HG02970 (cell line): Measurements from ENCODE around the gene MRPL52.
"Not testable (repeated sequence)": the region's sequence is repeated elsewhere in the genome, so short reads cannot be mapped to it uniquely, and the experiment has no call there.

Experiments used
- ATAC-seq: cut with Tn5 transposase; IDR thresholded peaks from one replicate; pipeline ENCODE4 v1.9.1; 2021; ENCODE audit warnings: mild to moderate bottlenecking, moderate library complexity, moderate number of reproducible peaks; ENCODE audit not compliant: unreplicated experiment, low FRiP score

The MRPL52 gene

DNA sequence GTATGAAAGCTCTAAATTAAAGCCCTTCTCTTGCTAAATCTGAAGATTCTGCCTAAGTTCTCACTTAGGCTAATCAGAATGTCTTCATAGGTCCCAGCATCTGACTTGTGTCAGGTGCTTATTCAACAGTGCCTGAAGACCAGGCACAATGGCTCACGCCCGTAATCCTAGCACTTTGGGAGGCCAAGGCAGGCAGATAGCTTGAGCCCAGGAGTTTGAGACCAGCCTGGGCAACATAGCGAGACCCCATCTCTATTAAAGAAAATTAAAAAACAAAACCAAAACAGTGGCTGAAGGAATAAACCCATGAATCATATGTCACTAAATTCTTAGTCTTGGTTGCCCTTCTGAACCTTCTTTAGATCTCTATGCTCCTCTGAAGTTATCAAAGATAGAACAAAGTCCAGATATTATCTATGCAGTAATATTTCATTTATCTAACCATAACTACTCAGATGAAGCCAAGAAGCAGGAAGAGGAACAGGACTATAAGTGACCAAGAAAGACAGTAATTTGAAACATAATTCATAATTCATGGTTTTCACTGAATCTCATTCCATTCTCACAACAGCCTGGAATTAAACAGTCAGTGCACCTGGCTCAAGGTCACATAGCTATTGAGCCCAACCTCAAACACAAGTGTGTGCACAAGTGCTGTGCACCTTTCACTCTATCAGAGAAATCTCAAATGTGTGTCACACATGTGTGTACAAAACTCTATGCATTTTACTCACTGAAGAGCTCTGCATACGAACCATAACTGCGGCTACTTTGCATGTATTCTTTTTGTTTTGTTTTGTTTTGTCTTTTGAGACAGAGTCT, 21.1 kb upstream of the MRPL52 start:
- ATAC-seq, result no peak

DNA sequence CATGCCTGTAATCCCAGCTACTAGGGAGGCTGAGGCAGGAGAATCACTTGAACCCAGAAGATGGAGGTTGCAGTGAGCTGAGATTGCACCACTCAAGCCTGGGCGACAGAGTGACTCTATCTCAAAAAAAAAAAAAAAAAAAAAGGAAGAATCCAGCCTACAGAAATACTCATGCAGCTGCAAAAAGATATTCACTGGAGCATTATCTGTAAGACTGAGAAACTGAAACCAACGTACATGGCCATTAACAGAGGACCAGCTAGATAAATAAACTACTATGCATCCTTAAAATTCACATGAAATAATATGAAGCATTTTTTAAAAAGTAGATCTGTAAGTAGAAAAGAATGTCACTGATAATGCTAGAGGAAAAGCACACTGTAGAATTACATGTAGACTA, 18.0 kb upstream of the MRPL52 start:
- ATAC-seq, result no peak

DNA sequence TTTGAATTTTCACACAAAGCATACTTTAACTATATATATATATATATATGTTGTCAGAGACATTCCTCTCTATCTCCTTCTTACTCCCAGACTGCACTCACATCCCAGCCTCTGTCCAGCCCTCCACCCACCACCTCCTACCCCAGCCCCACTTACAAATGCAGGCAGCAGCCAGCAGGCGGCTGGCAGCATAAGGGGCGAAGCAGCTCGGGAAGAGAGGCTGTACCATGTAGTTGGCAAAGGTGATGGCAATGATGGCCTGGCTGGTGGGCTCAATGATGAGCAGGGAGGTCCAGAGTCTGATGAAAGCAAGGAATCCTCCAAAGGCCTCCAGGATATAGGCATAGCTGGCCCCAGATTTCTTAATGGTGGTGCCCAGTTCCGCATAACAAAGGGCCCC, 16.9 kb upstream of the MRPL52 start:
- no peak for ATAC-seq

DNA sequence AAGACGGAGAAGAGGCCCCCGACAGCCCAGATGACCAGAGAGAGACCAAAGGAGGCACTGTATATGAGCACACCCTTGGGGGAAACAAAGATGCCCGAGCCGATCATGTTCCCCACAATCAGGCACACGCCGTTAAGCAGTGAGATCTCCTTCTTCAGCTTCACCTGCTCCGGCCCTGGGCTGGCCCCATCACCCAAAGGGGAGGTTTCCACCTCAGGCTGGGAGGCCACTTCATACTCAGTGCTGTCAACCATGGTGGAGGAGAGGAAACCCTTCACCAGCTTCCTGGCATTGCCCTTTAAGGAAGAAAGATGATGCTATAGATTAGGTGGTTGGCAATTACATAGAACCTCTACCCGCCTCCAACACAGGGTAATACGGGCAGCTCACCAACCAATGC, 16.5 kb upstream of the MRPL52 start:
- no peak for ATAC-seq

DNA sequence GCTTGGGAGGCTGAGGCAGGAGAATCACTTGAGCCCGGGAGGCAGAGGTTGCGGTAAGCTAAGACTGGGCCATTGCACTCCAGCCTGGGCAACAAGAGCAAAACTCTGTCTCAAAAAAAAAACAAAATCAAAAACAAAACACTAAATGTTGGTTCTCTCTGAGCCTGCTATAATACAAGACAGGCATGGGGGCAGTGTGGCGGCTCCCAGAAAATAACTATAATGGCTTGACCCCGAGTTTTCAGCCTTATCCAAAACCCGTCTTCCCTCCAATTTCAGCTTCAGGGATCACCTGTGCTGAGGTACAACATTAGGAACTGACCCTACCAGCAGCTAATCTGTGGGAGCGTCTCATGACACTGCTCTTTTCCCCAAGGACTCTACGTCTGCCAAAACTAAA, 15.3 kb upstream of the MRPL52 start:
- ATAC-seq, result no peak

DNA sequence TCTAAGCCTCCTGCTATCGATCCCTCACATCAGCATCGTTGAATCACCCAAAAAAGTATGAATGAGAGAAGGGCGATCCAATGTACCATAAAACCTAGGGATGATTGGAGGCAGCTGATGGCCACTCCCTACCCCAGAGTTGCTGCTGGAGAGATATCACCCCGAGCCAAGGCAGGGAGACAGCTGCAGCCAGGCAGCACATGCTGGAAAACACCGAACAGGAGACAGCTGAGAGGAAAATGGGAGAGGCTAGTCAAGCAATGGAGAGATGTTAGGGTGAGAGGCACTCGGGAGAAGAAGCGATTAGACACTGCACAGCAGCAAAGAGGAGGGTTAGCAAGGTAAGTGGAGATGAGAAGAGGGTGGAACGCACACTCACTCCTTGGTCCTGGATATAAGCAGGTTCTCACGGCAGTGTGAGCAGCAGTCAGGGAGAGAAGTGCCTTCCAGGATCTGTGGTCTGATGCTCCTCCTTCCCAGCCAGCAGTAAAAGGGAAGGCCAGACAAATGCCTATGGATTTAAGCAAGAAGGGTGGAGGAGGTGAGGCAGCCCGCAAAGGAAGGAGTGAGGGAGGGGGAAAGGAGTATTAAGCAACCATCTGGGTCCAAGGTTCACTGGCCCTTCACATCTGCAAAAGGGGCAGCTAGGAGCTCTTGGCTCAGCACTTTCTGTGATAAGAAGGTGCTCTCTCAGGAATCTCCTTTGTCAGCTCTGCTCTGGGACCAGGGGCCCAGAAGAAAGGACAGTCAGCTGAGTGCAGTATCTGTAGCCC, 14.6 kb upstream of the MRPL52 start, which contains the start of gene SLC7A7:
SLC7A7 (minus strand) TSS at position 495 of the 773 bp plus-strand sequence. CDS start 2,037 bp downstream, outside the sequence.
- no peak for ATAC-seq

DNA sequence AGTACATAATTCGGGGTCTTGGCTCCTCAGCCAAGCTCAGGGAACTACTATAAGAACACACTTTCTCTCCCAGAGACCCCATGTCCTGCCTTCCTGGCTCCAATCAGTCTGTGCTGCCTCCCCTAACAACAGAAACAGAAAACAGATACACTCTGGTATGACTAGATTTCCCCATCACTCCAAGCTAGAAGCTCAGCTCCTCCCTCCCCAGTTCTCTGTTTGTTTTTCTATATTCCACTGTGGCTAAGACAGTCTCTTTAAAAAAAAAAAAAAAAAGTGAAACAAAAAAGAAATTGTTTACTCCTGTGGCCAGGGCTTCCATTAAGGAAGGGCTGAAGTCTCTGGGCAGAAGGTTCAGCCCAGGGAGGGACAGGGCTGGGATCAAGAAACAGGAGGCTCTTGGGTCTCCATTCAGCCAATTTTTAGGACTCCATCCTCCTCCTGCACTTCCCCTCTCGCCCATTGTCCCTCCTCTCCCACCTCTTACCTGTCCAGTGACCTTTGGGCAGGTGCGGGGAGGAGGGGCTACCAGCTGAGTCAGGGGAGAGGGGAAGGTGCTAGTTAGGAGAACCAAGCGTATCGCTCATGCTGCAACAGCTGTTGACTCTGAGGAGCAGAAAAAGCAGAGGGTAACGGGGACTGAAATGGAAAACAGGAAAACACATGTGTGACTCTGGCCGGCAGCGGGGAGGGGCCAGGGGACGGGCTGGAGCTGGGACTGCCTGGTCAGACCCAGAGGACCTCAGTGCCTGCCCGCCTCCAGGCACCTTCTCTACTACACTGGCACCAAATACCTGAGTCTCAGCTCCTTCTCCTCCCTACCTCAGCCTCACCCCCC, 10.3 kb upstream of the MRPL52 start:
- no peak for ATAC-seq

DNA sequence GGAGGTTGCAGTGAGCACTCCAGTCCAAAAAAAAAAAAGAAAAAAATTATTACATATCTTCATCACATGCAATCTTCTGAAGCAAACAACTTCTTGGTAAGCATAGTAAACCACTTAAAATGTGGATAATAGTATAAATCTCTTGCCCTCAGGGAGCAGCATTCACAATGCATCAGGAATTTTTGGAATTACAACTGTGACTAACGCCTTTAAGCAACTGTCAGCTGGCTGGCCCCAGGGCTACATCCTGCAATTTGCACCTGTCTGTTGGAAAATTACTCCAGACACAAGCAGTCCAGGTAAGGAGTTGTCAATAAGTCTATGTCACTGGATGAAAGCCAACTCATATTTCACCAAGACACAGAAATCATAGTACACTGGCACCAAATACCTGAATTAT, 9.0 kb upstream of the MRPL52 start:
- ATAC-seq, result no peak

DNA sequence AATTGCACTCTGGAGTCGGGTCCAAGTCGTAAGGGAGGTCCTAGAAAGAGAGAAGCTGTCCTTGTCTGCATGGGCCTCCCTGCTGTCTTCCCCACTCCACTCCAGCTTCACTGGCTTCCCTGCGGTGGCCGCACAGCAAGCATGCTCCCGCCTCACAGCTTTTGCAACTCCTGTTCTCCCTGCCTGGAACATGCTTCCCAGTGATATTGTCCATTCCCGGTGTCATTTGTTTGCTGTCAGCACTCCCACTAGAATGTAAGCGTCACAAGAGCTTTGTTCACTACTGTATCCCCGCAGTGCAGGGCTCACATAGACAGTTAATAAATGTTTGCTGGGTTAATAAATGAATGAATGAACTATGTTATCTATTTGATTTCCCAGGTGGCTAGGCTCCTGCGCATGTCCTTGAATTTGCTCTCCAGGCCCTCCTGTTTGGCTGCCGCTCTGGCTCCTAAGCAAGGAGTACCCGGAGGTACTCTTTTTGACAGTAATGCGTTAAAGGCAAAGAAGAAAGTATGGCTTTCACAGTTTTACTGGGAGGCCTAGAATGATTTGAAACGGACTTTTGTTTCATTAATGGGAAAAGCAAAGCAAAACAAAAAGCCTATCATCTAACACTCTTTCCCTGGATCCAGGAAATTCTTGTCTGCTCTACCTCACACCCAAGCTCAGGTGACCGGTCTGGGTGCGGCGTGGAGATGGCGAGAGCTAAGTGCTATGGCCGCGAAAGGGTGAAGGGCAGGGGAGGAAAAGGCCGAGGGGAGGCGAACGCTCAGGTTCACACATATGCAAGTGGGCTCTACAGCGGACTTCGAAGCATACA, 8.3 kb upstream of the MRPL52 start:
- no peak for ATAC-seq

DNA sequence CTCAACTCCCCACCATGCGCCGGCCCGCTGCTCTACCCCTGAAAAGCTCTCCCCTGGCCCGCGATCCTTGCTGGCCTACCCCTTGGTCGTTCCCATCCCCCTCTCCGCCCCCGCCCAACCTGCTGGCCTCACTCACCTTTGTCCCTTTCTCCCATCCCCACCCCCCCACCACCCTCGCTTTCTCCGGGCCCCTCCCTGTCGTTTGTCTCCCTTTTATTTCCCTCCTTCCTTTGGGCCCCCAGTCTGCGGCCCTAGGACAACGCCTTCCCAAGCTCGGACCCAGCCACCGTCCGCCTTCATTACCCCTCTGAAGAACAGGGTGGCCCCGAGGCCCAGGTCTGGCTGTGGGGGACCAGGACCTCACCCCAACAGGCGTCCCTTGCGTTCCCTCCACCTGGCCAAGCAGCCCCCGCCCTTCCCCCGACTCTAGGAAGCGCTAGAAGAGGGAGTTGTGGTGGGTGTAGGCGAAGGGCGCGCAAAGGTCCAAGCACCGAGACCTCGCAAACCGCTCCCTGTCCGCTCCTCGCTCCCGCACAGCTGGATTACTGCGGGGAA, 7.6 kb upstream of the MRPL52 start:
- no peak for ATAC-seq

DNA sequence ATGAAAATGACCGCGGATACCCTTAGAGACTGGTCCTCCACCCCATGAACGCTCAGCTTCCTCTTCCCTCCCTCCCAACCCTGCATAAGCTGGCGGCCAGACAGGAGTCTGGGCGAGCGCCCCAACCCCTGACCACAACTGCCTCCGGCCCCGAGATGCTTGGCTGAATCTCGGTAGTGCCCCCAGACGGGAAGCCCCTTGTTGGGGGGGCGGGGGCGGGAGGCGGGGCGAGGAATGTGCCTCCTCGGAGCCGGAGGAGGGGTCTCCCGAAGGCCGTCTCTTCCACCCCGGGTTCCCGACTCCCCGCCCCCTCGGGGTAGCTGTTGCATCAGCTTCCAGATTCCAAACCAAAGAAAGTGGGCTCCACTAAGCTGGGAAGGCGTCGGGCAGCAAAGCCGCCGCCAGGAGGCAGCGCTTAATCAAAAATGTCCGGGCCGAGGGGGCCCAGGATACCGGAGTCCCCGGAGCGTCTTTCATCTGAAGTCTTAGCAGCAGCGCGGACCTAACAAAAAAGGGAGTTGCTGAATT, 7.1 kb upstream of the MRPL52 start:
- ATAC-seq, result peak; percentile 46

DNA sequence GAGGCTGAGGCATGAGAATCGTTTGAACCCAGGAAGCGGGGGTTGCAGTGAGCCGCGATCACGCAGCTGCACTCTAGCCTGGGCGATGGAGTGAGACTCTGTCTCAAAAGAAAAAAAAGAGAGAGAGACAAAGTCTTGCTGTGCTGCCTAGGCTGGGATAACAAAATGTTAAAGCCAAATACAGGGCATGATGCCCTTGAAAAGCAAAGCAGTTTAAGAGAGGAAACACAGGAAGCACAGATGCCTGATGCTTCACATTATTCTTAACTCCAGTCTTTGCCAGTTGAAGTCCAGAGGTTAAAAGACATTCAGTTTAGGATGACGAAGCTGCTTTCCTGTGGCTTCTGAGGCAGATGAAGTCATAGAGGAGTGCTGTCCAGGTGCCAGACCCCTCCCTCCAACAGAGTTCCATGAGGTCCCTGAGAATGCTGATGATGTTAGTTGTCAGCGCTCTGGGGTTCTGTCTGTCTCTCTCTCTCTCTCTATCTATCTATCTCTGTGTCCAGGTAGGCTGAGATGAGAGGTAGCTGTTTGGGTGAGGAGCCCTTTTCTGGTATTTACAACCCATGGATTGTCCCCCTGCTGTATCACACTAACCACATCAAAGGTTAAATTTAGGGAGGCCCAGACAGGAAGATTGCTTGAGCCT, 4.9 kb upstream of the MRPL52 start:
- no peak for ATAC-seq

DNA sequence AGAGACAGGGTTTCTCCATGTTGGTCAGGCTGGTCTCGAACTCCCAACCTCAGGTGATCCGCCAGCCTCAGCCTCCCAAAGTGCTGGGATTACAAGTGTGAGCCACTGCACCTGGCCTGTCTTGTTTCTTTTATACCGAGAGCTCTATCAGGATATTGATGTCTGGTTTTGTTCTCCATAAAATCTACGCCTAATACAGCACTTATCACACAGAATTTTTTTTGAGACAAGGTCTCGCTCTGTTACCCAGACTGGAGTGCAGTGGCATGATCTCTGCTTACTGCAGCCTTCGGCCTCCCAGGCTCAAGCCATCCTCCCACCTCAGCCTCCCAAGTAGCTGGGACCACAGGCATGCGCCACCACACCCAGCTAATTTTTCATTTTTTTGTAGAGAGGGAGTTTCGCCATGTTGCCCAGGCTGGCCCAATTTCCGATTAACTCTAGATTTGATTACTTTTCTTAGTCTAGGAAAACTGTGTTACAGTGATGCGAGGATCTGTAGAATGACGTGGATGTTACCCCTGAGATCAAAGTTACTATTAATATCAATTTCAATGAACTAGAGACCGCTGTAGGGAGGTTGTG, 519 bp upstream of the MRPL52 start:
- ATAC-seq, result not testable (repeated sequence)

DNA sequence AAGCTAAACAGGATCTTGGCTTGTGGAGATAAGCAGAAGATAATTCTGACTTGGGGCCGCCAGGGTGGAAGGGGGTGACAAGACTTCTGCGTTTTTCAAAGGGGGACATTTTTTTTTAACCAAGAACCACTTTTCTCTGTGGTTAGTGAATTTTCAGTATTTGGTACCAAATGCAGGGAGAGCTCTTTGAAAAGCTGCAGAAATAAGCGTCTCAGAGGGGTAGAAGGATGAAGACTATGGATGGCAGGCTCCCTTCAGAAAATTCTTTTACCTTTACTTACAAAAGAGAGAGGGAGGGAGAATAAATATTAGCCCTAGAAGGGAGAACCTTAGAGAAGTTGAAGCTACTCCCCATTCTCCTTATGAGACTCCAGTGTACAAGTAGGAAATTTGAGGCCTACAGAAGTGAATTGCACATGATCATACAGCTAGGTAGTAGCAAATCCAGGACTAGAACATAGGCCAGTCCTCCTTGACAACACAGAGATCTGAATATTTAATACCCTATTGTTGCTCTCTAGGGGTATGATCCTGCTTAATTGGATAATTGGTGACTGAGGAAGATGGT, 840 bp downstream of the MRPL52 start:
- ATAC-seq, result no peak

DNA sequence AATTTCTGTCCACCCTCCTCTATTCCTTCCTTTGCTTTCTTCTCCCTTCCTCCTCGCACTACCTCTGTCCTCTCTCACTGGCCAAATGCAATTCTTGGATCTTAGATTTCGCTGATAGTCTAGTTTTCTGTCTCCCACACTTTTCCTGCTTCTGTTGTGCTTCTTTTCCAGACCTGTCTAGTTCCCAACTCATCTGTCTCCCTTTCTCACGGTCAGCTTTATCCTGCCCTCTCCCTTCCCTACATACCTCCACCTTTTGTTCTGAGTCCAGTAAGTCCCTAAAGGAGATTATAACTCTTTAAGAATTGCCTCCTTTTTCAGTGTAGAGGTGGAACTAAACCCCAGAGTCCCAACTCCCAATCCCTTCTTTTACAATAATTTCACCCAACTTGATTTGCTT, 5.8 kb downstream of the MRPL52 start:
- ATAC-seq, result no peak

DNA sequence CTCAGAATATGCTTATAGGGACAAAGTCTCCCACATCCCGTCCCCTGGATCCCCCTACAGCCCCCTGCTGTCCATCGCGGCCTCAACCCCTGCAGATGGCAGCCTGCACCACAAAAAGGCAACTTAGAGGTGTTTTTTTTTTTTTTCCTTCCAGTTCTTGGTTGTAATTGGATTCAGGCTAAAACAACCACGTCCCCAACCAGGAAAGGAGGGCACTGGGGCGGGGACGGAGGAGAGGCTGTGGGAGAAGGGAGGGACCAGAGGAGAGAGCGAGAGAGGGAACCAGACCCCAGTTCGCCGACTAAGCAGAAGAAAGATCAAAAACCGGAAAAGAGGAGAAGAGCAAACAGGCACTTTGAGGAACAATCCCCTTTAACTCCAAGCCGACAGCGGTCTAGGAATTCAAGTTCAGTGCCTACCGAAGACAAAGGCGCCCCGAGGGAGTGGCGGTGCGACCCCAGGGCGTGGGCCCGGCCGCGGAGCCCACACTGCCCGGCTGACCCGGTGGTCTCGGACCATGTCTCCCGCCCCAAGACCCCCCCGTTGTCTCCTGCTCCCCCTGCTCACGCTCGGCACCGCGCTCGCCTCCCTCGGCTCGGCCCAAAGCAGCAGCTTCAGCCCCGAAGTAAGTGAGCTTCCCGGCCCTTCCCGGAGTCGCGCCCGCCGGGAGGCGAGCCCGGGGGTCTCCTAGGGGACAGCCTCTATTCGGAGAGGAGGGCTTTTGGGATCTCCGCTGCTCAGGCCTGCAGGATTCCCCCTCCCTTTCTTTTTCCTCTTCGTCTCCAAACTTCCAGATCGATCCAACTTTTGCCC, 6.8 kb downstream of the MRPL52 start, which contains the start of gene MMP14:
MMP14 (plus strand) TSS at position 285 of the 813 bp plus-strand sequence; CDS start at position 518, 233 bp downstream.
- no peak for ATAC-seq

DNA sequence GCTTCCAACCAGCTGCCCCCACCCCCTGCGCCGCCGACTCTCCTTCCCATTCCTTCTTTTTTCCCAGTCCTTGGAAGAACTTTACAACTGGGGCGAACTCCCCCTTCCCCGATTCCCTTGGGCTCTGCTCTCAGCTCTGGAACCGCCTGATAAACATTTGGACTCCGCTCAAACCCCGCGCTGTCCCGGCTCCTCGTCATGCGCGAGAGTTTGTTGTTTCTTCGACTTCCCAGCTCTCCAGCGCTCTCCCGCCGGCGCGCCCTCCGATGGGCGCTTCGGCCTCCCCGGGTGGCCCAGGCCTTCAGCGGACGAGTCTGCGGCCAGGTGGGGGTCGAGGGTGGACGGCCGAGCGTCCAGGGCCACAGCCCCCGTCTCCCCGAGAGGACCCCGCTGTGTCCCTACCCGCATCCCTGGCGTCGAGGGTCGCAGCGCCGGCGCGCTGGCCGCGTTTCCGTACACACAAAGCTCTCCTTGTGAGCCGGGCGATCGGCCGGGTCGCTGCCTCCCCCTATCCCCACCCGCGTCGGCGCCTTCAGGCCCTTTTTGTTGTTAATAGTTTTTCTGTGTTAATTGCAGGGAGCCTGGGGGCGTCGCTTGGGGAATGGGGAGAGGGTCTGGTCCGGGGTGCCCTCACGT, 7.5 kb downstream of the MRPL52 start:
- ATAC-seq, result no peak
